CD4-positive, CD25-positive, alpha-beta regulatory T cell (primary cell): ENCODE results near the gene CSMD2. TPM values are rescaled to one million over a fixed set of nuclear protein-coding genes. Genes with fewer than 3 reads are reported as not detected.

Source experiments
- ATAC-seq, 2 donors: fragments of 150-1000 bp; cut with Tn5 transposase; one replicate each; pipeline ENCODE4 v1.10.0; 2021; ENCODE audit warnings: low read depth in 2 of 2, moderate number of reproducible peaks in 2 of 2, moderate library complexity in 1 of 2
- DNase-seq, 3 donors: peaks; one replicate each; pipeline versions ENCODE4 v3.0.0 to v3.0.0-alpha.2; 2012 to 2022; ENCODE audit warnings: mixed read lengths in 1 of 3
- H3K27ac ChIP-seq: one replicate; pipeline ENCODE4 v1.7.0; 2013; ENCODE audit warnings: mild to moderate bottlenecking, low read length; ENCODE audit not compliant: insufficient read depth, poor library complexity, severe bottlenecking
- H3K27me3 ChIP-seq: one replicate; pipeline ENCODE4 v1.7.0; 2013; ENCODE audit warnings: low read length; ENCODE audit not compliant: control insufficient read depth, insufficient read depth
- H3K36me3 ChIP-seq: one replicate; pipeline ENCODE4 v1.7.0; 2013; ENCODE audit warnings: mild to moderate bottlenecking, low read length, moderate library complexity; ENCODE audit not compliant: control insufficient read depth, insufficient read depth
- H3K4me1 ChIP-seq: 2 replicates; pipeline ENCODE4 v1.7.0; 2013; ENCODE audit warnings: mild to moderate bottlenecking, low read length; ENCODE audit not compliant: insufficient read depth, control insufficient read depth, poor library complexity, severe bottlenecking
- H3K4me3 ChIP-seq: one replicate; pipeline ENCODE4 v1.7.0; 2013; ENCODE audit warnings: low read depth, mild to moderate bottlenecking, low read length, moderate library complexity
- H3K9me3 ChIP-seq, 2 experiments: 1 replicate in 1 of 2; 2 replicates in 1 of 2; pipeline ENCODE4 v1.7.0; 2013; ENCODE audit warnings: low read length in 2 of 2, mild to moderate bottlenecking in 1 of 2, moderate library complexity in 1 of 2; ENCODE audit not compliant: control insufficient read depth in 2 of 2
- H3K27ac Mint-ChIP-seq, 3 donors: one replicate each; pipeline ENCODE4 v1.8.0; 2020 to 2022; ENCODE audit warnings: mild to moderate bottlenecking in 3 of 3, mixed read lengths in 3 of 3, moderate library complexity in 2 of 3
- H3K27me3 Mint-ChIP-seq: one replicate; pipeline ENCODE4 v1.8.0; 2022; ENCODE audit warnings: mild to moderate bottlenecking, mixed read lengths
- H3K36me3 Mint-ChIP-seq: one replicate; pipeline ENCODE4 v1.8.0; 2020; ENCODE audit warnings: mixed read lengths
- H3K4me1 Mint-ChIP-seq, 4 donors: one replicate each; pipeline ENCODE4 v1.8.0; 2020 to 2022; ENCODE audit warnings: mixed read lengths in 4 of 4, mild to moderate bottlenecking in 1 of 4
- H3K4me3 Mint-ChIP-seq, 4 donors: one replicate each; pipeline ENCODE4 v1.8.0; 2020 to 2022; ENCODE audit warnings: mild to moderate bottlenecking in 4 of 4, mixed read lengths in 4 of 4, moderate library complexity in 3 of 4
- H3K9me3 Mint-ChIP-seq, 7 donors: one replicate each; pipeline ENCODE4 v1.8.0; 2020 to 2022; ENCODE audit warnings: mixed read lengths in 7 of 7, mild to moderate bottlenecking in 3 of 7, moderate library complexity in 2 of 7
- polyA plus RNA-seq, 4 donors: library from polyadenylated mRNA; unstranded; fragments of 300-500 nt; fragmentation: Illumina TruSeq; gene quantifications; one replicate each; pipeline ENCODE4 v1.2.3, GENCODE V29; 2021
- total RNA-seq: library from RNA; stranded (reverse); gene quantifications from one replicate; pipeline ENCODE4 v1.2.3, GENCODE V29; 2022

Gene CSMD2
- total and polyA plus RNA-seq, 5 donors from 2014 or later, result not detected

GRCh38 chr1:33762962-33763361 lies 402.1 kb downstream of the CSMD2 start:
- no peaks in the 10 kb centered on the region for H3K4me1 Mint-ChIP-seq

GRCh38 chr1:33762109-33762830 lies 402.8 kb downstream of the CSMD2 start:
- Mint-ChIP-seq H3K27ac (no peak overlapping the region), H3K4me1 (no peaks in the 10 kb centered on the region), H3K36me3 (no peaks in the 10 kb centered on the region), H3K27me3 (peaks cover 9% of the 10 kb centered on the region), H3K4me3 (no peak overlapping the region), H3K9me3 (peaks cover 0 to 7% (median 1%) of the 10 kb centered on the region in 7 donors)
- DNase-seq (no peak), ATAC-seq (no peak)
- H3K27me3 ChIP-seq, result no peaks in the 10 kb centered on the region
- no peak overlapping the region for H3K27ac ChIP-seq
- H3K36me3 ChIP-seq, result no peaks in the 10 kb centered on the region
- H3K4me3 ChIP-seq, result no peak overlapping the region
- no peaks in the 10 kb centered on the region for H3K4me1 ChIP-seq
- no peaks in the 10 kb centered on the region for H3K9me3 ChIP-seq

More at GRCh38 chr1:33762962-33763361, 402.1 kb downstream of the CSMD2 start:
- no peaks in the 10 kb centered on the region for H3K36me3 ChIP-seq
- Mint-ChIP-seq H3K9me3 (peaks cover 0 to 5% (median 0%) of the 10 kb centered on the region in 7 donors), H3K36me3 (no peaks in the 10 kb centered on the region), H3K27ac (no peak overlapping the region), H3K27me3 (peaks cover 9% of the 10 kb centered on the region), H3K4me3 (no peak overlapping the region)
- DNase-seq (no peak), ATAC-seq (no peak)
- no peaks in the 10 kb centered on the region for H3K4me1 ChIP-seq
- no peak overlapping the region for H3K4me3 ChIP-seq
- no peak overlapping the region for H3K27ac ChIP-seq
- no peaks in the 10 kb centered on the region for H3K9me3 ChIP-seq
- no peaks in the 10 kb centered on the region for H3K27me3 ChIP-seq

DNA sequence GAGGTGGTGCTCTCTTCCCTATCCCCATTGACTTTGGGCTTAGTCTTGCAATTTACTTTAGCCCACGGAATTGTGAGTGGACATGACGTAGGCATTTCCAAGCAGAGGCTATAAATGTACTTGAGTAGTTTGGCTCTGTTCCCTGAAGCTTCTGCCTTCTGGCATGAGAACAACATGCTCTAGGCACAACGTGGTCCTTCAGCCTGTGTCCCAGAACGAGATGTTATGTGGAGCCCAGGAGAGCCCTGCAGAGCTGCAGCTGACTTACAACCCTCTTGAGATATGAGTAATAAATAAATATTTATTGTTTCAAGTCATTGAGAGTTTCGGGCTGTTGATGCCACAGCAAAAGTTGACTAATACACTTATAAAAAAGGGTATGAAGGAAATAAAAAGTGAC lies 406.3 kb downstream of the CSMD2 start:
- Mint-ChIP-seq H3K4me3 (no peak overlapping the region), H3K9me3 (peaks cover 0 to 12% (median 6%) of the 10 kb centered on the region in 7 donors), H3K36me3 (no peaks in the 10 kb centered on the region), H3K27me3 (no peaks in the 10 kb centered on the region), H3K4me1 (no peaks in the 10 kb centered on the region), H3K27ac (no peak overlapping the region)
- Histone ChIP-seq H3K4me1 (no peaks in the 10 kb centered on the region), H3K27me3 (no peaks in the 10 kb centered on the region), H3K36me3 (no peaks in the 10 kb centered on the region), H3K27ac (no peak overlapping the region), H3K9me3 (no peaks in the 10 kb centered on the region), H3K4me3 (no peak overlapping the region)
- ATAC-seq, result no peak
- no peak for DNase-seq

GRCh38 chr1:33753087-33753856 lies 411.8 kb downstream of the CSMD2 start:
- no peaks in the 10 kb centered on the region for H3K27me3 Mint-ChIP-seq
- H3K27me3 ChIP-seq, result no peaks in the 10 kb centered on the region
- DNase-seq (no peak), ATAC-seq (no peak)
- no peaks in the 10 kb centered on the region for H3K36me3 Mint-ChIP-seq
- no peak overlapping the region for H3K4me3 ChIP-seq
- no peaks in the 10 kb centered on the region for H3K9me3 ChIP-seq
- no peaks in the 10 kb centered on the region for H3K4me1 Mint-ChIP-seq
- H3K4me1 ChIP-seq, result no peaks in the 10 kb centered on the region
- peaks cover 4 to 16% (median 12%) of the 10 kb centered on the region in 7 donors for H3K9me3 Mint-ChIP-seq
- no peak overlapping the region for H3K4me3 Mint-ChIP-seq
- no peaks in the 10 kb centered on the region for H3K36me3 ChIP-seq
- no peak overlapping the region for H3K27ac Mint-ChIP-seq
- H3K27ac ChIP-seq, result no peak overlapping the region

- Mint-ChIP-seq H3K36me3 (no peaks in the 10 kb centered on the region), H3K4me3 (no peak overlapping the region), H3K9me3 (peaks cover 0 to 2% (median 0%) of the 10 kb centered on the region in 7 donors), H3K4me1 (no peaks in the 10 kb centered on the region), H3K27me3 (peaks cover 11% of the 10 kb centered on the region), H3K27ac (no peak overlapping the region)
- H3K27ac ChIP-seq, result no peak overlapping the region
- DNase-seq, result no peak
- no peaks in the 10 kb centered on the region for H3K27me3 ChIP-seq
- ATAC-seq, result no peak
- H3K4me3 ChIP-seq, result no peak overlapping the region
- H3K4me1 ChIP-seq, result no peaks in the 10 kb centered on the region
- H3K36me3 ChIP-seq, result no peaks in the 10 kb centered on the region
- no peaks in the 10 kb centered on the region for H3K9me3 ChIP-seq
Observed at GRCh38 chr1:33745942-33746341, 419.1 kb downstream of the CSMD2 start.

GRCh38 chr1:33743221-33743998 lies 421.6 kb downstream of the CSMD2 start:
- Mint-ChIP-seq H3K4me3 (no peak overlapping the region), H3K4me1 (no peaks in the 10 kb centered on the region), H3K36me3 (no peaks in the 10 kb centered on the region), H3K27me3 (peaks cover 11% of the 10 kb centered on the region), H3K27ac (no peak overlapping the region), H3K9me3 (peaks cover 0 to 2% (median 0%) of the 10 kb centered on the region in 7 donors)
- DNase-seq, result no peak
- no peaks in the 10 kb centered on the region for H3K4me1 ChIP-seq
- no peak overlapping the region for H3K27ac ChIP-seq
- ATAC-seq, result no peak
- no peaks in the 10 kb centered on the region for H3K9me3 ChIP-seq
- no peaks in the 10 kb centered on the region for H3K27me3 ChIP-seq
- no peaks in the 10 kb centered on the region for H3K36me3 ChIP-seq
- H3K4me3 ChIP-seq, result no peak overlapping the region

DNA sequence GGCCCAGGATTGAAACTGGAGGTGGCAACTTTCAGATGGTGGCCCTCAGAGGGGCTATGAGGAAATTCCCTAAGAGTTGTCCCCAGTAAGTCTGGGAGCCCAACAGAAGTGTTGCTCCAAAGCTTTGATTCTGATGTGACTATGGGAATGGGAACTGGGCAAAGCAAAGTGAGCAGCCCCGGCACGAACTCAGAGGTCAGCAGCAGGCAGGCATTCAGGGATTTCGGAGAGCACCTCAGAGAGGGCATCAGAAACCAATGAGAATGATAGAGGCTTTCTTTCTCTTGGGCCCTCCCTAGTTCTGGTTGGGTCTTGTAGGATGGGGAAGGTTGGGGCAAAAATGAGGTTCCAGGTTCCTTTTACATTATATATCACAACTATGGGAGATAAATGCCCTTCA lies 422.4 kb downstream of the CSMD2 start:
- no peak for DNase-seq
- H3K4me3 Mint-ChIP-seq, result no peak overlapping the region
- Histone ChIP-seq H3K9me3 (no peaks in the 10 kb centered on the region), H3K27ac (no peak overlapping the region), H3K4me3 (no peak overlapping the region), H3K4me1 (no peaks in the 10 kb centered on the region), H3K27me3 (no peaks in the 10 kb centered on the region), H3K36me3 (no peaks in the 10 kb centered on the region)
- no peak for ATAC-seq
- H3K36me3 Mint-ChIP-seq, result no peaks in the 10 kb centered on the region
- H3K9me3 Mint-ChIP-seq, result no peaks in the 10 kb centered on the region
- H3K27ac Mint-ChIP-seq, result no peak overlapping the region
- no peaks in the 10 kb centered on the region for H3K4me1 Mint-ChIP-seq
- peaks cover 11% of the 10 kb centered on the region for H3K27me3 Mint-ChIP-seq
